ENCODE measurements around the gene ZCCHC8.

DNA sequence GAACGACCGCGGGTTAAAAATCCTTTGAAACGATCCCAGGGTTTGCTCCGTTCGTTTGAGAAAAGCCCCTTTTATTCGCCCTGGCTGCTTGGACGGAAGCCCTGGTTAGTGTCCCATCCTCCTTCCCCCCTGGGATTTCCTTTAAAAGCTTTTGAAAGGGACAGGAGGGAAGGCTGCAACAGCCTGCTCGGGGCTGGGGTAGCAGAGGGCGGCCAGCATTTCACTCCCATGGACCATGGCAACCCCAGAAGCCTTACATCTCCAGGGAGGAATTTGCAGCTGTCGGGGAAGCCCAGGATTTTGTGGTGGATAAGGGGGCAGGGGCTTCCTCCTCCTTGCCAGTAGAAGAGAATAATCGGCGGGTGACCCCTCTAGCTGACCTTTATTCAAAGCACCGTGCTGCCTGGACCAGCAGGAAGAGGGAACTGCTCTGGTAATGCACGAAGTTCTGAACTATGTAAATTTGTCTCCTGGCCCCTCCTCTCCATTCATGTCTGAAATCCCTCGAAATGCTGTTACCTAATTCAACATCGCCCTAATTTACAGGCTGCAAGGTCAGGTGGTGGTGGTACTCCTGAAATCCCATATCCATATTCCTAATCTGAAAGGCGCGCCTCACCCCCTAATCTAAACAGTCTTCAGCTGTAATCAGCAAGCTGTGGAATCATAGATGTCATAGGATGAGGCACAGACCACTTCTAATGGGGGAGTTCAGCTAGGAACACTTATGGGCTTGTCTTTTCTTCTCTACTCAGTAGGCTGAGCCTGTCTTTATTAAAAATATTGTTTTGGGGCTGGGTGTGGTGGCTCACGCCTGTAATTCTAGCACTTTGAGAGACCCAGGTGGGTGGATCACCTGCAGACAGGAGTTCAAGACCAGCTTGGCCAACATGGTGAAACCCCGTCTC is 77.2 kb downstream of the ZCCHC8 start:
- TF ChIP-seq POLR2AphosphoS5 (IDR thresholded peaks at IDR 0.05), result no peak
- TF ChIP-seq, protein P1, sequence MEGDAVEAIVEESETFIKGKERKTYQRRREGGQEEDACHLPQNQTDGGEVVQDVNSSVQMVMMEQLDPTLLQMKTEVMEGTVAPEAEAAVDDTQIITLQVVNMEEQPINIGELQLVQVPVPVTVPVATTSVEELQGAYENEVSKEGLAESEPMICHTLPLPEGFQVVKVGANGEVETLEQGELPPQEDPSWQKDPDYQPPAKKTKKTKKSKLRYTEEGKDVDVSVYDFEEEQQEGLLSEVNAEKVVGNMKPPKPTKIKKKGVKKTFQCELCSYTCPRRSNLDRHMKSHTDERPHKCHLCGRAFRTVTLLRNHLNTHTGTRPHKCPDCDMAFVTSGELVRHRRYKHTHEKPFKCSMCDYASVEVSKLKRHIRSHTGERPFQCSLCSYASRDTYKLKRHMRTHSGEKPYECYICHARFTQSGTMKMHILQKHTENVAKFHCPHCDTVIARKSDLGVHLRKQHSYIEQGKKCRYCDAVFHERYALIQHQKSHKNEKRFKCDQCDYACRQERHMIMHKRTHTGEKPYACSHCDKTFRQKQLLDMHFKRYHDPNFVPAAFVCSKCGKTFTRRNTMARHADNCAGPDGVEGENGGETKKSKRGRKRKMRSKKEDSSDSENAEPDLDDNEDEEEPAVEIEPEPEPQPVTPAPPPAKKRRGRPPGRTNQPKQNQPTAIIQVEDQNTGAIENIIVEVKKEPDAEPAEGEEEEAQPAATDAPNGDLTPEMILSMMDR (IDR thresholded peaks at IDR 0.05), result no peak
- TF ChIP-seq EP300 (IDR thresholded peaks at IDR 0.05), result no peak

All from gastroesophageal sphincter (tissue), 3 donors.